Urinary bladder (tissue), 4 donors: ENCODE measurements around the gene SLC25A21. TPM values are rescaled to one million over a fixed set of nuclear protein-coding genes. Genes with fewer than 3 reads are reported as not detected.
A peak's percentile ranks its signal among the peaks of the same experiment; 100 is the strongest.
"Not testable (repeated sequence)": the region's sequence is repeated elsewhere in the genome, so short reads cannot be mapped to it uniquely, and the experiment has no call there.

ENCODE experiments used
- DNase-seq: peaks from one replicate; pipeline ENCODE4 v3.0.0-alpha.2; 2015; ENCODE audit errors: extremely low spot score
- H3K27ac ChIP-seq: one replicate; pipeline ENCODE4 v1.5.1; 2013; ENCODE audit warnings: low read depth, mild to moderate bottlenecking, moderate library complexity
- H3K36me3 ChIP-seq: one replicate; pipeline ENCODE4 v1.6.1; 2013; ENCODE audit warnings: mild to moderate bottlenecking, moderate library complexity; ENCODE audit not compliant: insufficient read depth
- H3K4me1 ChIP-seq: one replicate; pipeline ENCODE4 v1.6.1; 2013; ENCODE audit warnings: mild to moderate bottlenecking, moderate library complexity; ENCODE audit not compliant: insufficient read depth
- H3K4me3 ChIP-seq: one replicate; pipeline ENCODE4 v1.5.1; 2013; ENCODE audit warnings: low read depth, low read length
- WGBS: extraction: QIAGEN DNeasy Blood & Tissue Kit; methylation state at CpG from one replicate; pipeline ENCODE4 v1.1.7; 2013; 5-methylcytosine and 5-hydroxymethylcytosine counted together
- polyA plus RNA-seq: library from polyadenylated mRNA; stranded (reverse); fragments of 200-250 nt; gene quantifications from one replicate; pipeline ENCODE4 v1.2.3, GENCODE V29; 2013
- total RNA-seq: library from RNA; depleted of rRNA; stranded (reverse); fragments of >200 nt; gene quantifications from one replicate; pipeline ENCODE4 v1.2.3, GENCODE V29; 2014
- donor health status: healthy with polysubstance abuse.
- donor health status: healthy.

Gene SLC25A21
- total and polyA plus RNA-seq, 2 donors = 0.72 to 1.8 TPM

GRCh38 chr14:36931791-36932190 lies 240.6 kb downstream of the SLC25A21 start:
- H3K4me3 ChIP-seq = no peak overlapping the region
- no peak for DNase-seq
- H3K4me1 ChIP-seq = no peaks in the 10 kb centered on the region
- no peak overlapping the region for H3K27ac ChIP-seq
- H3K36me3 ChIP-seq = no peaks in the 10 kb centered on the region
- WGBS = 66% methylated on average over 2 of the region's 2 CpGs

- Histone ChIP-seq H3K4me3 (no peak overlapping the region), H3K36me3 (no peaks in the 10 kb centered on the region), H3K4me1 (no peaks in the 10 kb centered on the region), H3K27ac (no peak overlapping the region)
- DNase-seq = no peak
- WGBS = 54% methylated on average over 4 of the region's 4 CpGs
These were observed 244.0 kb downstream of the SLC25A21 start for GRCh38 chr14:36928432-36928831.

DNA sequence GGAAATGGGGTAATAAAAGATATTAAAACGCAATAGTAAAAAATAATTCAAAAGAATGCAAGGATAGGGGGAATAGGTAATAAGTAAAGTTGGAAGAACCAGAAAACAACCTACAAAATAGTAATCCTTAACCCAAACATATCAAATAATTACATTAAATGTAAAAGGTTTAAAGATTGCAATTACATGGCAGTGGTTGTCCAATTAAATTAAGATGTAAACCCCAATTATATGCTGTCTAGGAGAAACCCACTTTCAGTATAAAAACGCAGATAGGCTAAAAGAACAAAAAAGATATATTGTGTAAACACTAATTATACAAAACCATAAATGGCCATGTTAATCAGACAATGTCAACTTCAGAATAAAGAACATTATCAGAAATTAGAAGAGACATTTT lies 247.3 kb downstream of the SLC25A21 start:
- Histone ChIP-seq H3K27ac (no peak overlapping the region), H3K4me1 (no peaks in the 10 kb centered on the region), H3K4me3 (no peak overlapping the region), H3K36me3 (no peaks in the 10 kb centered on the region)
- 93% methylated on average over 2 of the region's 2 CpGs for WGBS
- DNase-seq = no peak

GRCh38 chr14:36916668-36917067 lies 255.7 kb downstream of the SLC25A21 start:
- Histone ChIP-seq H3K4me1 (no peaks in the 10 kb centered on the region), H3K27ac (no peak overlapping the region), H3K36me3 (no peaks in the 10 kb centered on the region), H3K4me3 (no peak overlapping the region)
- whole genome bisulfite sequencing = 82% methylated on average over 2 of the region's 2 CpGs
- no peak for DNase-seq

- Histone ChIP-seq H3K4me3 (no peak overlapping the region), H3K4me1 (no peaks in the 10 kb centered on the region), H3K36me3 (no peaks in the 10 kb centered on the region), H3K27ac (no peak overlapping the region)
- 75% methylated on average over 1 of the region's 1 CpG for WGBS
- DNase-seq = no peak
These were observed 257.3 kb downstream of the SLC25A21 start for GRCh38 chr14:36915081-36915480.

GRCh38 chr14:36910578-36910977 lies 261.8 kb downstream of the SLC25A21 start:
- Histone ChIP-seq H3K4me1 (no peaks in the 10 kb centered on the region), H3K27ac (no peak overlapping the region), H3K36me3 (no peaks in the 10 kb centered on the region), H3K4me3 (no peak overlapping the region)
- WGBS = 79% methylated on average over 3 of the region's 3 CpGs
- DNase-seq = no peak

DNA sequence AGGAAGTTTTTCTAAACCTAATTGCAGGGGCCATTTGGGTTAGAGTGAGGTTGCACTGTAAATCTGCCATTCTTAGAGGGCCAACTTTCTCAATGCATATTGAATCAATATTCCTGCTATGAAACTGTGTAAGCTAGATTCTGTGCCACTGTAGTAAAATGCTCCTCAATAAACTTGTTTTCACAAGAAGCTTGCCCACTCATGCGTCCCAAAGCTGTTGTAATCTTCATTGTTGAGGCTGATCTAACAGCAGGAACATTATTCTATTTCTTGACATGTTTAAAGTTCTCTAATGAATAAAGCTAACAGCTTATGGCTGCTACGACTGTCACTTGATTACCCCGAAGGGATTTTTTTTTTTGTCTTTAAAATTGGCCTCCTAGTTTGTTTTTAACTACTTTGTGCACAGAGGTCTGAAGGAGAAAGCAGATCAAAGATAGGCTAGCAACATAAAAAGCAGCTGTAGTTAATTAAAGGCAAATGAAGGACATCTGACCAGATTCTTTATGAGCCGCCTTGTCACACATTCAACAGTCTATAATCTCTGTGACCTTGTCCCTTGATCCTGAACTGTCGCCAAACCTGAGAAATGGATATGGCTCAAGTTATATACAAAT lies 267.0 kb downstream of the SLC25A21 start:
- WGBS = 39% methylated on average over 5 of the region's 5 CpGs
- Histone ChIP-seq H3K27ac (no peak overlapping the region), H3K4me3 (no peak overlapping the region), H3K36me3 (no peaks in the 10 kb centered on the region), H3K4me1 (no peaks in the 10 kb centered on the region)
- no peak for DNase-seq

DNA sequence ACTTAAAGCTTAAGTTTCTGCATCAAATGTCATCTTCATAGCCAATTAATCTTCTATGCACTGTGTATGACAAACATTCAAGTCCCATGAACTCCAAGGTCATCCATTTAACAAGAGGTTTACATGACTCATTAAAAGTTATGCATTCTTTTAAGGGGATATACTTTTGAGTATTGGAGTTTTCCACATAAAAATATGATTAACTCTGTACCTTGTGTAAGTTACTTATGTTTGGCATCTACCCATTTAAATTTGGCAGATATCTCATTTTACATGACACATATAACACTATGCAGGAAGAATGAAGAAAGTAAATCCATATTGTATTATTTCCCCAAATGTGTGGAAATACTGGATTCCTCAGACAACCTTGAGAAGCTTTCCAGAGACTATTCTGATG lies 270.5 kb downstream of the SLC25A21 start:
- Histone ChIP-seq H3K4me1 (no peaks in the 10 kb centered on the region), H3K27ac (no peak overlapping the region), H3K4me3 (no peak overlapping the region), H3K36me3 (no peaks in the 10 kb centered on the region)
- no peak for DNase-seq

DNA sequence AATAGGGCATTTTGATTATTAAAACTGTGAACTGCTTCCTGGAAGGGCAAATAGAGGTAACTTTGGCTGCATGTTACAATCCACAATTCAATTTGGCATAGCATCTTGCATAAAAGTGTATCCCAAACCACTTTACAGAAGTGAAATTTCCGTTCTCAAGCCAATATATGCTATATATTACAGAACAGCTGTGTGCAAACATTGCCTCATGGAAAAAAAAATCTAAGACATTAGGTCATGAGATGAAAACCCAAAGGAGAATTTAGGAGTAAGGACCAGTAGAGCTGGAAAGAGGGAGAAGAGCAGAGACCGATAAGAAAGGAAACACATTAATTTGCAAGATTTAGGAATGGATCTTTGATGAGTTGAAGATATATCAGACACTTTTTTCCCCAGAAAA lies 271.6 kb downstream of the SLC25A21 start:
- Histone ChIP-seq H3K4me1 (no peaks in the 10 kb centered on the region), H3K27ac (no peak overlapping the region), H3K36me3 (no peaks in the 10 kb centered on the region), H3K4me3 (no peak overlapping the region)
- no peak for DNase-seq
- WGBS = 67% methylated on average over 2 of the region's 2 CpGs

DNA sequence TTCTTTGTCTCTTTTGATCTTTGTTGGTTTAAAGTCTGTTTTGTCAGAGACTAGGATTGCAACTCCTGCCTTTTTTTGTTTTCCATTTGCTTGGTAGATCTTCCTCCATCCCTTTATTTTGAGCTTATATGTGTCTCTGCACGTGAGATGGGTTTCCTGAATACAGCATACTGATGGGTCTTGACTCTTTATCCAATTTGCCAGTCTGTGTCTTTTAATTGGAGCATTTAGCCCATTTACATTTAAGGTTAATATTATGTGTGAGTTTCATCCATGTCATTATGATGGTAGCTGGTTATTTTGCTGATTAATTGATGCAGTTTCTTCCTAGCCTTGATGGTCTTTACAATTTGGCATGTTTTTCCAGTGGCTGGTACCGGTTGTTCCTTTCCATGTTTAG lies 276.1 kb downstream of the SLC25A21 start:
- 91% methylated on average over 2 of the region's 2 CpGs for WGBS
- DNase-seq, H3K4me3 ChIP-seq, H3K27ac ChIP-seq, H3K36me3 ChIP-seq, H3K4me1 ChIP-seq: not testable (repeated sequence)

GRCh38 chr14:36884049-36884448 lies 288.4 kb downstream of the SLC25A21 start:
- 93% methylated on average over 2 of the region's 2 CpGs for WGBS
- Histone ChIP-seq H3K27ac (no peak overlapping the region), H3K4me1 (no peaks in the 10 kb centered on the region), H3K36me3 (no peaks in the 10 kb centered on the region), H3K4me3 (no peak overlapping the region)
- DNase-seq = no peak

- DNase-seq = no peak
- 59% methylated on average over 3 of the region's 3 CpGs for WGBS
- Histone ChIP-seq H3K4me1 (no peaks in the 10 kb centered on the region), H3K27ac (no peak overlapping the region), H3K4me3 (no peak overlapping the region), H3K36me3 (no peaks in the 10 kb centered on the region)
These were observed 292.1 kb downstream of the SLC25A21 start for GRCh38 chr14:36880276-36880675.

- H3K27ac ChIP-seq = no peak overlapping the region
- no peak for DNase-seq
- H3K4me1 ChIP-seq = no peaks in the 10 kb centered on the region
- H3K36me3 ChIP-seq = no peaks in the 10 kb centered on the region
- 65% methylated on average over 2 of the region's 2 CpGs for WGBS
- H3K4me3 ChIP-seq = no peak overlapping the region
These were observed 292.8 kb downstream of the SLC25A21 start for GRCh38 chr14:36879558-36879957.

- Histone ChIP-seq H3K4me1 (no peaks in the 10 kb centered on the region), H3K27ac (no peak overlapping the region), H3K36me3 (no peaks in the 10 kb centered on the region), H3K4me3 (no peak overlapping the region)
- DNase-seq = peak; percentile 57
- 36% methylated on average over 6 of the region's 6 CpGs for WGBS
These were observed 297.8 kb downstream of the SLC25A21 start for GRCh38 chr14:36874396-36875138.
